NT2/D1 (cell line): ENCODE measurements around the gene KRT40.

ENCODE experiments used
- SUZ12 ChIP-seq: IDR thresholded peaks from 2 replicates; pipeline ENCODE4 v1.6.1; 2011; ENCODE audit not compliant: insufficient read length, insufficient read depth; ENCODE audit errors: extremely low read depth
- YY1 ChIP-seq: IDR thresholded peaks from 2 replicates; pipeline ENCODE4 v1.6.1; 2011; ENCODE audit not compliant: insufficient read length, insufficient read depth
- ZNF274 ChIP-seq: IDR thresholded peaks from 2 replicates; pipeline ENCODE4 v1.6.1; 2011; ENCODE audit warnings: mild to moderate bottlenecking, low read depth, low read length

GRCh38 chr17:40974366-40974765 is 9.8 kb downstream of the KRT40 start:
- no peak for TF ChIP-seq ZNF274
- TF ChIP-seq YY1, result no peak
- TF ChIP-seq SUZ12, result no peak
